HEK293 (cell line): Measurements from ENCODE around the gene REN.

Experiments used
- CTCF ChIA-PET: fragments of 350-600 bp; formaldehyde crosslinking; extraction: SDS; loops from one replicate; lab custom pipeline; 2021; ENCODE audit warnings: antibody characterized with exemption; lab: Yijun Ruan, JAX
- POLR2A ChIA-PET: fragments of 300-600 bp; formaldehyde crosslinking; extraction: SDS; loops from one replicate; lab custom pipeline; 2020; ENCODE audit warnings: antibody characterized with exemption, inconsistent platforms; lab: Yijun Ruan, JAX
- H3K27ac ChIP-seq: fragments of 200-500 bp; sonication (Bioruptor generic); 2 replicates; pipeline ENCODE4 v1.5.1; 2014; ENCODE audit warnings: low read depth, low read length, control low read depth, inconsistent platforms; ENCODE audit errors: extremely low read depth
- H3K36me3 ChIP-seq, 2 experiments: fragments of 200-500 bp in 1 of 2; sonication (Bioruptor generic) in 1 of 2; 1 replicate in 1 of 2; 2 replicates in 1 of 2; pipeline ENCODE4 v1.5.1; 2014 to 2017; ENCODE audit warnings: inconsistent platforms in 2 of 2, low read length in 2 of 2; ENCODE audit not compliant: control insufficient read depth in 2 of 2, insufficient read depth in 1 of 2
- H3K4me1 ChIP-seq: fragments of 200-500 bp; sonication (Bioruptor generic); 2 replicates; pipeline ENCODE4 v1.5.1; 2014; ENCODE audit warnings: mild to moderate bottlenecking, low read length, inconsistent platforms; ENCODE audit not compliant: control insufficient read depth, insufficient read depth
- H3K4me3 ChIP-seq: 2 replicates; pipeline ENCODE4 v1.5.1; 2011; ENCODE audit warnings: low read depth, mild to moderate bottlenecking, control low read depth, low read length, moderate library complexity
- H3K9me3 ChIP-seq: fragments of 200-500 bp; sonication (Bioruptor generic); 2 replicates; pipeline ENCODE4 v1.5.1; 2014; ENCODE audit warnings: low read depth, low read length, inconsistent platforms; ENCODE audit not compliant: control insufficient read depth, insufficient read depth
- SCRT1 ChIP-seq: fragments of 450-650 bp; formaldehyde crosslinking; IDR thresholded peaks from 2 replicates; pipeline ENCODE4 v1.5.1; 2016; ENCODE audit warnings: missing biosample characterization, missing genetic modification characterization, borderline replicate concordance
- SCRT2 ChIP-seq: fragments of 450-650 bp; formaldehyde crosslinking; IDR thresholded peaks from 2 replicates; pipeline ENCODE4 v1.5.1; 2016; ENCODE audit warnings: missing biosample characterization, missing genetic modification characterization
- ZFHX2 ChIP-seq: fragments of 450-650 bp; formaldehyde crosslinking; conservative IDR thresholded peaks from 2 replicates; pipeline ENCODE4 v1.5.1; 2016; ENCODE audit warnings: missing biosample characterization, missing genetic modification characterization
- ZFP37 ChIP-seq: fragments of 450-650 bp; formaldehyde crosslinking; IDR thresholded peaks from 2 replicates; pipeline ENCODE4 v1.5.1; 2016; ENCODE audit warnings: missing biosample characterization, missing genetic modification characterization
- ZNF169 ChIP-seq: fragments of 450-650 bp; formaldehyde crosslinking; IDR thresholded peaks from 2 replicates; pipeline ENCODE4 v1.5.1; 2016; ENCODE audit warnings: missing biosample characterization, missing genetic modification characterization
- ZNF184 ChIP-seq: fragments of 450-650 bp; IDR thresholded peaks from 2 replicates; pipeline ENCODE4 v1.5.1; 2018; ENCODE audit warnings: missing biosample characterization, mild to moderate bottlenecking, missing genetic modification characterization
- ZNF248 ChIP-seq: fragments of 450-650 bp; formaldehyde crosslinking; IDR thresholded peaks from 2 replicates; pipeline ENCODE4 v1.5.1; 2017; ENCODE audit warnings: missing biosample characterization, missing genetic modification characterization
- ZNF302 ChIP-seq: fragments of 450-650 bp; formaldehyde crosslinking; IDR thresholded peaks from 2 replicates; pipeline ENCODE4 v1.5.1; 2016; ENCODE audit warnings: missing biosample characterization, missing genetic modification characterization, low read depth
- ZNF324 ChIP-seq: fragments of 450-650 bp; formaldehyde crosslinking; IDR thresholded peaks from 2 replicates; pipeline ENCODE4 v1.5.1; 2016; ENCODE audit warnings: missing biosample characterization, missing genetic modification characterization
- ZNF529 ChIP-seq: fragments of 450-650 bp; formaldehyde crosslinking; IDR thresholded peaks from 2 replicates; pipeline ENCODE4 v1.5.1; 2017; ENCODE audit warnings: missing genetic modification characterization, missing biosample characterization; ENCODE audit not compliant: insufficient replicate concordance
- ZNF530 ChIP-seq: fragments of 450-650 bp; formaldehyde crosslinking; IDR thresholded peaks from 2 replicates; pipeline ENCODE4 v1.5.1; 2016; ENCODE audit warnings: low read depth, missing biosample characterization, missing genetic modification characterization
- ZNF548 ChIP-seq: fragments of 450-650 bp; formaldehyde crosslinking; IDR thresholded peaks from 2 replicates; pipeline ENCODE4 v1.5.1; 2016; ENCODE audit warnings: missing biosample characterization, missing genetic modification characterization
- ZNF624 ChIP-seq: fragments of 450-650 bp; formaldehyde crosslinking; IDR thresholded peaks from 2 replicates; pipeline ENCODE4 v1.5.1; 2017; ENCODE audit warnings: missing biosample characterization, missing genetic modification characterization
- ZNF701 ChIP-seq: fragments of 450-650 bp; formaldehyde crosslinking; IDR thresholded peaks from 2 replicates; pipeline ENCODE4 v1.5.1; 2016; ENCODE audit warnings: missing biosample characterization, missing genetic modification characterization
- ZNF707 ChIP-seq: fragments of 450-650 bp; formaldehyde crosslinking; IDR thresholded peaks from 2 replicates; pipeline ENCODE4 v1.5.1; 2016; ENCODE audit warnings: missing biosample characterization, missing genetic modification characterization
- ZNF785 ChIP-seq: fragments of 450-650 bp; formaldehyde crosslinking; IDR thresholded peaks from 2 replicates; pipeline ENCODE4 v1.5.1; 2016; ENCODE audit warnings: missing biosample characterization, missing genetic modification characterization
- TF ChIP-seq, protein P1 (sequence below): fragments of 450-650 bp; formaldehyde crosslinking; IDR thresholded peaks from 2 replicates; pipeline ENCODE4 v1.5.1; 2016; ENCODE audit warnings: missing biosample characterization, missing genetic modification characterization
- TF ChIP-seq, protein P2 (sequence below): fragments of 450-650 bp; formaldehyde crosslinking; IDR thresholded peaks from 2 replicates; pipeline ENCODE4 v1.5.1; 2017; ENCODE audit warnings: missing biosample characterization, missing genetic modification characterization
- TF ChIP-seq, protein P3 (sequence below): fragments of 450-650 bp; formaldehyde crosslinking; IDR thresholded peaks from 2 replicates; pipeline ENCODE4; 2016; ENCODE audit warnings: missing biosample characterization, missing genetic modification characterization
- TF ChIP-seq, protein P4 (sequence below): fragments of 450-650 bp; formaldehyde crosslinking; IDR thresholded peaks from 2 replicates; pipeline ENCODE4 v1.5.1; 2016; ENCODE audit warnings: missing biosample characterization, missing genetic modification characterization, borderline replicate concordance
- TF ChIP-seq, protein P5 (sequence below): fragments of 450-650 bp; formaldehyde crosslinking; IDR thresholded peaks from 2 replicates; pipeline ENCODE4 v1.5.1; 2017; ENCODE audit warnings: missing biosample characterization, missing genetic modification characterization
- TF ChIP-seq, protein P6 (sequence below): fragments of 450-650 bp; formaldehyde crosslinking; IDR thresholded peaks from 2 replicates; pipeline ENCODE4 v1.5.1; 2016; ENCODE audit warnings: missing biosample characterization, missing genetic modification characterization
- TF ChIP-seq, protein P7 (sequence below): fragments of 450-650 bp; formaldehyde crosslinking; IDR thresholded peaks from 2 replicates; pipeline ENCODE4 v1.5.1; 2016; ENCODE audit warnings: missing biosample characterization, missing genetic modification characterization

REN gene

DNA sequence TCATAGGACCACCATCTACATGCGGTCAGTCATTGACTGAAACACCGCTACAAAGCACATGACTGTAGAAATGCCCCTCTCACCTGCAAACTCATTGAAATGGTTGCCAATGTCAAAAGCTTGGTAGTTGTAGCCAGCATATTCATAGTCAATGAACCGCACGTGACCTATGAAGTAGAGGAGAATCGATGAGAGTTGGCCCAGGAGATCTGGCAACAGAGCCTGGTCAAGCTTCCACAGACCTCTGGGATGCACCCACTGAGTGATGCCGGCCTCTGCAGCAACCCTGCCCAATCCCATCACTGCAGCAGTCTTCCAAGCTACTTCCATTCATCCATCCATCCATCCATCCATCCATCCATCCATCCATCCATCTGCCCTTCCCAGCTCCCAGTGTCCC, 26.2 kb downstream of the REN start:
- TF ChIP-seq ZFP37 (tag by site-specific recombination) (no peak), ZNF785 (tag by site-specific recombination) (no peak), ZNF184 (tag by site-specific recombination) (no peak), ZNF248 (no peak), ZNF530 (no peak), ZNF529 (tag by site-specific recombination) (no peak), ZNF548 (tag by site-specific recombination) (no peak), ZNF169 (tag by site-specific recombination) (no peak), ZNF302 (tag by site-specific recombination) (no peak), ZNF707 (no peak)
- TF ChIP-seq, protein P1, sequence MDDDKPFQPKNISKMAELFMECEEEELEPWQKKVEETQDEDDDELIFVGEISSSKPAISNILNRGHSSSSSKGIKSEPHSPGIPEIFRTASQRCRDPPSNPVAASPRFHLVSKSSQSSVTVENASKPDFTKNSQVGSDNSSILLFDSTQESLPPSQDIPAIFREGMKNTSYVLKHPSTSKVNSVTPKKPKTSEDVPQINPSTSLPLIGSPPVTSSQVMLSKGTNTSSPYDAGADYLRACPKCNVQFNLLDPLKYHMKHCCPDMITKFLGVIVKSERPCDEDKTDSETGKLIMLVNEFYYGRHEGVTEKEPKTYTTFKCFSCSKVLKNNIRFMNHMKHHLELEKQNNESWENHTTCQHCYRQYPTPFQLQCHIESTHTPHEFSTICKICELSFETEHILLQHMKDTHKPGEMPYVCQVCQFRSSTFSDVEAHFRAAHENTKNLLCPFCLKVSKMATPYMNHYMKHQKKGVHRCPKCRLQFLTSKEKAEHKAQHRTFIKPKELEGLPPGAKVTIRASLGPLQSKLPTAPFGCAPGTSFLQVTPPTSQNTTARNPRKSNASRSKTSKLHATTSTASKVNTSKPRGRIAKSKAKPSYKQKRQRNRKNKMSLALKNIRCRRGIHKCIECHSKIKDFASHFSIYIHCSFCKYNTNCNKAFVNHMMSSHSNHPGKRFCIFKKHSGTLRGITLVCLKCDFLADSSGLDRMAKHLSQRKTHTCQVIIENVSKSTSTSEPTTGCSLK (tag by site-specific recombination) = no peak
- POLR2A ChIA-PET = interaction anchor here (0.7 to 1.2 kb wide), 2 partner anchors 12 to 274 kb away, joined by 3 to 4 read pairs; partner anchors contain the start of gene ETNK2
- Histone ChIP-seq H3K27ac (no peak overlapping the region), H3K9me3 (no peaks in the 10 kb centered on the region), H3K36me3 (peaks cover 0 to 43% of the 10 kb centered on the region in 2 experiments; a peak in 1 of 3 replicates), H3K4me3 (no peak overlapping the region), H3K4me1 (no peaks in the 10 kb centered on the region)
- CTCF ChIA-PET = interaction anchor here (1.0 to 1.4 kb wide), 6 partner anchors 9 to 667 kb away, joined by 3 to 5 read pairs (median 3); no protein-coding TSS in a partner anchor

DNA sequence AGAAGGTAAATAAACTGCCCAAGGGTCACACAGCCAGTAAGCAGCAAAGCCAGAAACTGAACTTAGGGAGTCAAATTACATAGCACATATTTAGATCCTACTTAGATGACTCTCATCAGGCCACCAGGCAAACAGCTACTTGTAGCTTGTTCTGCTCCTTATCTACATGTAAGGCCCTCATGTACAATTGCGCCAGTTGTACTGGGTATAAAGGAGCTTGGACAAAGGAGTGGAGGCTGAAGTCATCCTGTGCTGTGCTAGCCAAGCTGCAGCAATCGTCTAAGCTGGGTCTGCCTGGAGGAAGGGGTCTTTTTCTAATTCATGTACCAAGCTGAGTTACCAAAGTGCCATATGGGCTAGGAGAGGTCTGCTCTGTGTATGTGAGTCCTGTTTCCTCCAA, 27.0 kb downstream of the REN start:
- ChIA-PET POLR2A (interaction anchor here (1.5 kb wide), 1 partner anchor 279 kb away, joined by 3 read pairs; no protein-coding TSS in a partner anchor), CTCF (interaction anchor here (0.5 to 1.4 kb wide), 8 partner anchors 8 to 252 kb away, joined by 3 to 5 read pairs (median 3); no protein-coding TSS in a partner anchor)
- H3K4me1 ChIP-seq = no peaks in the 10 kb centered on the region
- H3K9me3 ChIP-seq = no peaks in the 10 kb centered on the region
- H3K4me3 ChIP-seq = no peak overlapping the region
- H3K36me3 ChIP-seq = peaks cover 0 to 50% of the 10 kb centered on the region in 2 experiments; a peak in 1 of 3 replicates
- H3K27ac ChIP-seq = no peak overlapping the region
- TF ChIP-seq, protein P2, sequence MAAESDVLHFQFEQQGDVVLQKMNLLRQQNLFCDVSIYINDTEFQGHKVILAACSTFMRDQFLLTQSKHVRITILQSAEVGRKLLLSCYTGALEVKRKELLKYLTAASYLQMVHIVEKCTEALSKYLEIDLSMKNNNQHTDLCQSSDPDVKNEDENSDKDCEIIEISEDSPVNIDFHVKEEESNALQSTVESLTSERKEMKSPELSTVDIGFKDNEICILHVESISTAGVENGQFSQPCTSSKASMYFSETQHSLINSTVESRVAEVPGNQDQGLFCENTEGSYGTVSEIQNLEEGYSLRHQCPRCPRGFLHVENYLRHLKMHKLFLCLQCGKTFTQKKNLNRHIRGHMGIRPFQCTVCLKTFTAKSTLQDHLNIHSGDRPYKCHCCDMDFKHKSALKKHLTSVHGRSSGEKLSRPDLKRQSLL = no peak
- TF ChIP-seq ZNF324 (tag by site-specific recombination) (no peak), SCRT1 (tag by site-specific recombination) (no peak), SCRT2 (tag by site-specific recombination) (no peak), ZFHX2 (no peak), ZNF624 (tag by site-specific recombination) (no peak), ZNF701 (tag by site-specific recombination) (no peak)
- TF ChIP-seq, protein P3, sequence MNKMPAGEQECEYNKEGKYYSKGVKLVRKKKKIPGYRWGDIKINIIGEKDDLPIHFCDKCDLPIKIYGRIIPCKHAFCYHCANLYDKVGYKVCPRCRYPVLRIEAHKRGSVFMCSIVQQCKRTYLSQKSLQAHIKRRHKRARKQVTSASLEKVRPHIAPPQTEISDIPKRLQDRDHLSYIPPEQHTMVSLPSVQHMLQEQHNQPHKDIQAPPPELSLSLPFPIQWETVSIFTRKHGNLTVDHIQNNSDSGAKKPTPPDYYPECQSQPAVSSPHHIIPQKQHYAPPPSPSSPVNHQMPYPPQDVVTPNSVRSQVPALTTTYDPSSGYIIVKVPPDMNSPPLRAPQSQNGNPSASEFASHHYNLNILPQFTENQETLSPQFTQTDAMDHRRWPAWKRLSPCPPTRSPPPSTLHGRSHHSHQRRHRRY (tag by site-specific recombination) = no peak
- TF ChIP-seq, protein P4, sequence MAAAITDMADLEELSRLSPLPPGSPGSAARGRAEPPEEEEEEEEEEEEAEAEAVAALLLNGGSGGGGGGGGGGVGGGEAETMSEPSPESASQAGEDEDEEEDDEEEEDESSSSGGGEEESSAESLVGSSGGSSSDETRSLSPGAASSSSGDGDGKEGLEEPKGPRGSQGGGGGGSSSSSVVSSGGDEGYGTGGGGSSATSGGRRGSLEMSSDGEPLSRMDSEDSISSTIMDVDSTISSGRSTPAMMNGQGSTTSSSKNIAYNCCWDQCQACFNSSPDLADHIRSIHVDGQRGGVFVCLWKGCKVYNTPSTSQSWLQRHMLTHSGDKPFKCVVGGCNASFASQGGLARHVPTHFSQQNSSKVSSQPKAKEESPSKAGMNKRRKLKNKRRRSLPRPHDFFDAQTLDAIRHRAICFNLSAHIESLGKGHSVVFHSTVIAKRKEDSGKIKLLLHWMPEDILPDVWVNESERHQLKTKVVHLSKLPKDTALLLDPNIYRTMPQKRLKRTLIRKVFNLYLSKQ (tag by site-specific recombination) = no peak
- TF ChIP-seq, protein P1 (tag by site-specific recombination) = no peak
- TF ChIP-seq, protein P5, sequence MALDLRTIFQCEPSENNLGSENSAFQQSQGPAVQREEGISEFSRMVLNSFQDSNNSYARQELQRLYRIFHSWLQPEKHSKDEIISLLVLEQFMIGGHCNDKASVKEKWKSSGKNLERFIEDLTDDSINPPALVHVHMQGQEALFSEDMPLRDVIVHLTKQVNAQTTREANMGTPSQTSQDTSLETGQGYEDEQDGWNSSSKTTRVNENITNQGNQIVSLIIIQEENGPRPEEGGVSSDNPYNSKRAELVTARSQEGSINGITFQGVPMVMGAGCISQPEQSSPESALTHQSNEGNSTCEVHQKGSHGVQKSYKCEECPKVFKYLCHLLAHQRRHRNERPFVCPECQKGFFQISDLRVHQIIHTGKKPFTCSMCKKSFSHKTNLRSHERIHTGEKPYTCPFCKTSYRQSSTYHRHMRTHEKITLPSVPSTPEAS (tag by site-specific recombination) = no peak
- TF ChIP-seq, protein P6, sequence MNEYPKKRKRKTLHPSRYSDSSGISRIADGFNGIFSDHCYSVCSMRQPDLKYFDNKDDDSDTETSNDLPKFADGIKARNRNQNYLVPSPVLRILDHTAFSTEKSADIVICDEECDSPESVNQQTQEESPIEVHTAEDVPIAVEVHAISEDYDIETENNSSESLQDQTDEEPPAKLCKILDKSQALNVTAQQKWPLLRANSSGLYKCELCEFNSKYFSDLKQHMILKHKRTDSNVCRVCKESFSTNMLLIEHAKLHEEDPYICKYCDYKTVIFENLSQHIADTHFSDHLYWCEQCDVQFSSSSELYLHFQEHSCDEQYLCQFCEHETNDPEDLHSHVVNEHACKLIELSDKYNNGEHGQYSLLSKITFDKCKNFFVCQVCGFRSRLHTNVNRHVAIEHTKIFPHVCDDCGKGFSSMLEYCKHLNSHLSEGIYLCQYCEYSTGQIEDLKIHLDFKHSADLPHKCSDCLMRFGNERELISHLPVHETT = no peak
- TF ChIP-seq, protein P7, sequence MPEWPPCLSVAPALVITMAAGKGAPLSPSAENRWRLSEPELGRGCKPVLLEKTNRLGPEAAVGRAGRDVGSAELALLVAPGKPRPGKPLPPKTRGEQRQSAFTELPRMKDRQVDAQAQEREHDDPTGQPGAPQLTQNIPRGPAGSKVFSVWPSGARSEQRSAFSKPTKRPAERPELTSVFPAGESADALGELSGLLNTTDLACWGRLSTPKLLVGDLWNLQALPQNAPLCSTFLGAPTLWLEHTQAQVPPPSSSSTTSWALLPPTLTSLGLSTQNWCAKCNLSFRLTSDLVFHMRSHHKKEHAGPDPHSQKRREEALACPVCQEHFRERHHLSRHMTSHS (tag by site-specific recombination) = no peak
